ENCODE data around the gene KIF16B.

- TF ChIP-seq PBX3 (CRISPR knock-in tag; IDR thresholded peaks at IDR 0.05) = no peak
- TF ChIP-seq REST (tag by site-specific recombination; IDR thresholded peaks at IDR 0.05) = no peak
Measured at GRCh38 chr20:16483024-16483423, 90.2 kb downstream of the KIF16B start.

Measured in HEK293 (cell line).